T-helper 2 cell treated with Interferon-gamma antibody and Interleukin-4, amounts not matched to agents 100 ng/mL and 5 ng/mL, for 36 hours (primary cell): ENCODE data around the gene FAM193A. TPM values are rescaled to one million over a fixed set of nuclear protein-coding genes. Genes with fewer than 3 reads are reported as not detected.
"Not testable (repeated sequence)": the region's sequence is repeated elsewhere in the genome, so short reads cannot be mapped to it uniquely, and the experiment has no call there.

Experiments
- intact Hi-C: fragments of 100-400 bp; cut with micrococcal nuclease; formaldehyde crosslinking; loops from one replicate; pipeline ENCODE4 v1.15.1; 2023
- total RNA-seq: library from RNA; stranded (reverse); gene quantifications from 2 replicates; pipeline ENCODE4 v1.2.3, GENCODE V29; 2022

FAM193A gene
- total RNA-seq, 1 donor from 2014 or later: 33.1 TPM

DNA sequence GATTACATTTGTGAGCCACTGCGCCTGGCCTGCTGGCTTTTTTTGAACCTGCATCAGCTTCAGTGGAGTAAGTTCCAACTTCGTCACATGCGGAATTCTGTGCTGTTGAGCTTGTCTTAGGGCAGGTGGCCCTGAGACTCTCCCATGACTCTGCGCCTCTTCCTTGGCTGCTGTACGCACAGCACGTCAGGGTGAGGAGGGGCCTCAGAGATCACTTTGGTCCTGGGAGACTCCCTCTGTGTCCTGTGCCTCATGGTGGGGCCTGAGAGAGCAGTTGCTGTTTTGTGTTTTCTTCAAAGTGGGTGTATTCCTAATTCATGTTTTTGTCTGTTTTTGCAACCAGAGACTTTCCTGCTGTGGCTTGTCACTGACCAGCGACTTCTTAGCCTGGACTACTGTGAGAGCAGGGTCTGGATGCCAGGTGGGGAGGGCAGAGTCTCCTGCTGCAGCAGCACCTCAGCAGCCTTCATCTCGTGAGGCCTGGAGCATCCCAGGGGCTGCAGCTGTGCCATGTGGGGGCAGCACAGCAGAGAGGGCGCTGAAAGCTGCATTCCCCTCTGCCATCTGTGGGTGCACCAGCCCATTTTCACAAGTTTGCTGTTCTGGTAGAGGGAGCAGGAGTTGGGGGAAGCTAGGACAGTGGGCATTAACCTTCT, 111.8 kb downstream of the FAM193A start:
- intact Hi-C loops: no loop called here

DNA sequence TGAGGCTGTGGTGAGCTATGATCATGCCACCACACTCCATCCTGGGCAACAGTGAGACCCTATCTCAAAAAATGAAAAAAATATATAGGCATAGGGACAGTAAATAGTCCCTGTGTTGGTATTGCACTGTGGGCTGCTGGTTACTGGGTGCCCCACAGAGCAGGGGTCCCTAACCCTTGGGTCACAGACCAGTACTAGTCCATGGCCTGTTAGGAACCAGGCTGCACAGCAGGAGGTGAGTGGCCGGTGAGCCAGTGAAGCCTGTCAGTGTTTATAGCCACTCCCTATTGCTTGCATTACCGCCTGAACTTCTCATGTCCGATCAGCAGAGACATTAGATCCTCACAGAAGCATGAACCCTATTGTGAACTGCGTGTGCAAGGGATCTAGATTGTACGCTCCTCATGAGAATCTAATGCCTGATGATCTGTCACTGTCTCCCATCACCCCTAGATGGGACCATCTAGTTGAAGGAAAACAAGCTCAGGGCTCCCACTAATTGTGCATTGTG, 113.2 kb downstream of the FAM193A start:
- intact Hi-C loops: no loop called here

DNA sequence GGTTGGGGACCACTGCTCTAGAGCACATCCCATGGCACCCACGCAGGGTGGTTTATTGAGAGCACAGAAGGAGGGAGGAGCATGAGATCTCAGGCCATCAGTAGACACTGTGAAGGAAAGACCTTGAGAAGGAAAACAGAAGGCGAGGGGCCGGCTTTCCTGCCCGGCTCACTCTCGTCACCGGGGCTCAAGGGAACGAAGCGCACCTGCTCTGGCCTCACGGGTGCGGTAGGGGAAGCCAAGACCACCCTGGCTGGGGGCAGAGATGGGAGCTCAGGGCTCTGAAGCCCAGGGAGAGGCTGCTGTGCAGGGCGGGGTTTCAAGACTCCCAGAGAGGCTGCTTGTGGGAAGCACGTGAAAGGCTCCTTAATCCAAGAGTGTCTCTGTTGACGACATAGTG, 113.8 kb downstream of the FAM193A start:
- intact Hi-C loops: no loop called here

DNA sequence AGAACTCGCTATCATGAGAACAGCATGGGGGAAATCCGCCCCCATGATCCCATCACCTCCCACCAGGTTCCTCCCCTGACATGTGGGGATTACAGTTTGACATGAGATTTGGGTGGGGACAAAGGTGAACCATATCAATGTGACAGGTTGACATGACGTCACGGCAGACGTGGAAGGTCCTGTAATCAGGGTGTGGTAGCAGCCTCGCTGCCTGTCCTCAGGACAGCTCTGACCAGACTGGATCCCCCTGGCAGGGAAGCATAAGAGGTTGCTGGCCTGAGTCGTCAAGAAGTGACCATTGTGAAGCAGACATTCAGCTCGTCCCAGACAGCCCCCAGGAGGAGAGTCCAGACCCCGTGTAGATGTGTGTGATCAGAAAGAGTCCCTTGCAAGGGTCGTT, 115.1 kb downstream of the FAM193A start:
- intact Hi-C loops: no loop called here

DNA sequence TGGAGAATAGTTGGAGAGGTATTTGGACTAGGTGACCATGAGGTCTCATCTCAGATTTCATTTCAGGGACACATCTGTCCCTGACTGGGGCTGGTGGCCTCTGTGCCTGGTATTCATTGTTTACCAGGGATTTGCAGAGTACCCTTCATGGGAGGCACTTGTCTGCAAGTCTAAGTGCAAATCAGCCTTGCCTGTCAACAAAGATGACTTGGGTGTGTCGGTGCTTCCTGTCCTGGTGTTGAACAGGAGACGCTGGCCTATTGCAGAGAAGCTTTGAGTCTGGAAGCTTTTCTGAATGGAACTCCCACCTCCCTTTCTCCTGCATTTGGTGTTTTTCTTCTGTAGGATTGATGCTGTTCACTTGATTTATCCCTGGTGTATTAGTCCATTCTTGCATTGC, 115.6 kb downstream of the FAM193A start:
- intact Hi-C loops: no loop called here

DNA sequence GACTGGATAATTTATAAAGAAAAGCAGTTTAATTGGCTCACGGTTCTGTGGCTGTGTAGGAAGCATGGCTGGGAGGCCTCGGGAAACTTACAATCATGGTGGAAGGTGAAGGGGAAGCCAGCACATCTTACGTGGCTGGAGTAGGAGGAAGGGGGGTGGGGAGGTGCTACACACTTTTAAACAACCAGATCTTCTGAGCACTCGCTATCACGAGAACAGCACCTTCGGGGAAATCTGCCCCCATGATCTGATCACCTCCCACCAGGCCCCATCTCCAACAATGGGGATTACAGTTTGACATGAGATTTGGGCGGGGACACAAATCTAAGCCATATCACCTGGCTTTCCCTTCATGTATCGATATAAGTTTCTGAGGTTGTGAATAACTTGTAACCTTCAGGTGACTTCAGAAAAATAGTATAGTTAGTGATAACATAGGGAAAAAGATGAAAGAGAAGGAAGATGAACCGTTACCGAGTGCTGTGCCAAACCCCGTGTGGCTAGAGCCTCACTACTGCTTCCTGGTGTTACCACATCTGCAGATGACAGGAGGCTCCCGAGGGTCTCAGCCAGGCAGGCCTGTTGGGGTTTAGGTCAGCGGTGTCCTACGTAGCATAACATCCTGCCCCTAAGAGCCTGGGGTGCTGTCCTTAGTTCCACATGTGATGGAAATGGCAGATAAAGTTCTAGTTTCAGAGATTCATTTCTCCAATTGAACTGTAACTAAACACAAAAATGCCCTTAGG, 116.1 kb downstream of the FAM193A start:
- intact Hi-C loops: no loop called here

DNA sequence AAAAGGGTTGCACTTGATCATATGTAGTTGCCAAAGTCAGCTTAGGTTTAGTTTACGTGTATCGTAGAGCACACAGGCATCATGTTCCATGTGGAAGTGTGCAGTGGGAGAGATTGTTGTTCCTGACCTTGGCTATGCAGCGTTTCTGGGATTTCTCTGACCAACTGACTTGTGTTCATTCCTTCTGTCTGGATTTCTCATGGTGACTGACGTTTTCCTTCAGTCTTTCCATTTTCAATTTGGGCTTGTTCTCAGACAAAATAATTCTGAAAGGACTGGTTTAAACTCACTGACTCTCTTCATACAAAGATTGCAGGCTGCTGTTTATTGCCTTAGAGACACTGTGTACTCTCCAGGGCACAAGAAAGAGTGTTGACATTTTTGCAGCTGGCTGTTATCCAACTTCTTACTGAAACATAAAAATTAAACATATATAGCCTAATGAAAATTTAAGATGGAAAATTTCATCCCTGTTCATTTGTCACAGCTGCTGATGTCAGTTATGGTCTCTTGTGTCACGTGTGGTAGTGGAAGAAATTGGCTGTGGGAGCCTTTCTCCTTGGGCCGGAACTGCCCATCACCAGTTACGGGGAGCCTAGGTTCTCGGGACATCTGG, 124.3 kb downstream of the FAM193A start:
- intact Hi-C loops: no loop called here

DNA sequence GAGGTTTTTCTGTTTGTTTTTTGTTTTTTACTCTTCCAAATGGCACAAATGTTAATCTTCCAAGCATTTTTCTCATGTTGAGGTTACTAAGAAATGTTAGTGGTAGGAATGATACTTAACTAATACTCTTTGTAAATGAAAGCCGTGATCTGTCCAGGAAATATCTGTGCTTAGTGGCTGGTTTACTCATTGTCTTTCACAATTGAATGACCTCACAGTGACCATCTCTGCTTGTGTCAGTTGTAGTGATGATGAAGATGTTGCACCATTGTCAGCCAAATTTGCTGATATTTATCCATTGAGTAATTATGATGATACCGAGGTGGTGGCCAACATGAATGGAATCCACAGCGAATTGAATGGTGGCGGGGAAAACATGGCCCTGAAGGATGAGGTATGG, 126.2 kb downstream of the FAM193A start:
- intact Hi-C loops: no loop called here

DNA sequence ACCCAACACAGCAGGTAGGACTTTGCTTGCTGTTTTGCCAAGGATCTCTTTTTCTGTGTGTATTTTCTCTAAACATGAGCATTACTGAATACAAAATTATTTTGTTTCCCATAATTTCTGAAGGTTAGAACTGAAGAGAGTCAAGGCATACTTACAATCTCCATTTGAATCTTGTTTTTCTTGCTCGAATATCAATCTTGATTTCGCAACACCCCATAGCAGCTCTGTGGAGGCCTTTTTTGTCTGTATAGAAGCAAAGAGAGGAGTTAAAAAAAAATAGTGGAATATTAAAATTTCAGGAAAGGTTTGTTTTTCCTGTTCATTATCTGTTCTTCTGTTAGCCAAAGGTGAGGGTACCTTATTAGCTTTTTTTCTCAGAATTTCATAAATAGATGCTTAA, 126.8 kb downstream of the FAM193A start:
- intact Hi-C loops: no loop called here

DNA sequence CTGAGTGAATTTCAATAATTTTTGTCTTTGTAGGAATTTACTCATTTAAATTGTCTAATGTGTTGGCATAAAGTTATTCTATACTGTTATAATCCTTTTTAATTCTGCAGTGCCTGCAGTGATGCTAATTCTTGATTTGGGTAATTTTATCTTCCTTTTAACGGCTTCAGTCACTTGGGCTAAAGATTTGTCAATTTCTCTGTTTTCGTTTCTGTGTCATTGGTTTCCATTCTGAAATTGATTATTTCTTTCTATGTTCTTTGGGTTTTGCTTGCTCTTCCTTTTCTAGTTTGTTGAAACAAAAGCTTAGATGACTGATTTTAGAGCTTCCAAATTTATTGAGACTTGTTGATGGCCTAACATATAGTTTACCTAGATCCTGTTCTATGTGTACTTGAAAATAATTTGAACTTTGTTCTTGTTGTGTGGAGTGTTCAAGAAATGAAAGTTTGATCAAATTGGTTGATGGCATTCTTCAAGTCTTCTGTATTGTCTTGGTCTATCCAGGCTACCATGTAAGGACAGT, 130.3 kb downstream of the FAM193A start:
- intact Hi-C loops: loop anchor here (5.0 kb wide), 1 partner anchor 129 kb away; the partner anchor contains the start of gene FAM193A

DNA sequence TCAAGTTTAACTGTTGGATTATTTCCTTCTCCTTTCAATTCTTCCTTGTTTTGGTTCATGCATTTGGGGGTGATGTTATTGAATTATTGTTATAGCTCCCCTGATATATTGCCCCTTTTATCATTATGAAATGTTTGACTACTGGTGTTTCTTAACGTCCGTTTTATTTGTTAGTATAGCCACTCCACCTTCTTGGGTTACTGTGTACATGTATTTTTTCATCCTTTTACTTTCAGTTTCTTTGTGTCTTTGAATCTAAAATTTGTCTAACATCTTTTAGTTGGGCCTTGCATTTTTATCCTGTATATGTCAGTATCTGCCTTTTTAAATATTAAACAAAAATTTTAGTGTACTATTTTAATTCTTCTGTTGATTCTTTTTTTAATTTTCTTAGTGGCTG, 131.0 kb downstream of the FAM193A start:
- intact Hi-C loops: loop anchor here (5.0 kb wide), 1 partner anchor 130 kb away; the partner anchor contains the start of gene FAM193A

DNA sequence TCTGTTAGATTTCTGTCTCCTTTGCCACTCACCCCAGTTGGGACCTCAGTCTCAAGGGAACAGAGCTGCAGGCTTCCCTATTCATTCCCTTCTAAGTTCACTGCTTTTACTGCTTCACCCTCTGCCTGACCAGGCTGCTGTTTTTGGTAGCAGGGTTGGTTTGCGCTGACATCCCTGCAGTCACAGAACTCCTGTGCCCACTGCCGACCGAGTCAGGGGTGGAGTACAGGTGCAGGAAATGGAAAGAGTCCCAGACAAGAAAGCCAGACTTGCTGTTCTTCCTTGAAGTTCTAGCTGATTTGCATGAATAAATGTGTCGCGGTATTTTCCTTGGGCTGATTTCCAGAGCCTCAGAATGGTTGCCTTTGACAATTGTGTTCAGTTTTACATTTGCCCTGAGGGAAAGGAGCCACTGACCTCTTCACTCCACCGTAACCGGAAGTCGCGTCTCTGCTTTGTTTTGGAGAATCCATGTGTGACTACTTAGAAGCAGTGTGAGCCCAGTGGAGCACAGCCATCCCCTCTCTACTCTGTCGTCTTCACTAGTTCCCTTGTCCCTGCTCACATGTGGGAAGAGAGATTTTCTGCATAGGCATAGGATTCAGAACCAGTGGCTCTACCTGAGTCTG, 134.9 kb downstream of the FAM193A start:
- intact Hi-C loops: no loop called here

DNA sequence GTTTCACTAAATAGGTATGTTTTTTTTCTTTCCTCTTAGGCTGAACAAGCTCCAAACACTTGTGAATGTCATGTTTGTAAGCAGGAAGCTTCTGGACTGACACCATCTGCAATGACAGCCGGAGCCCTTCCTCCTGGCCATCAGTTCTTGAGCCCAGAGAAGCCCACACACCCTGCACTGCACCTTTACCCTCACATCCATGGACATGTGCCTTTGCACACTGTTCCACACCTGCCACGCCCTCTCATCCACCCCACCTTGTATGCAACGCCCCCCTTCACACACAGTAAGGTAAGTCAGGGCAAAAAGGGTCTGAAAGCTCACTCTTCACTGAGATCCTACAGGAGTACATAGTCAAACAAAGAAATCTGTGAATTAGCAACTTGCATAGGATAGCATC, 135.6 kb downstream of the FAM193A start:
- intact Hi-C loops: no loop called here

DNA sequence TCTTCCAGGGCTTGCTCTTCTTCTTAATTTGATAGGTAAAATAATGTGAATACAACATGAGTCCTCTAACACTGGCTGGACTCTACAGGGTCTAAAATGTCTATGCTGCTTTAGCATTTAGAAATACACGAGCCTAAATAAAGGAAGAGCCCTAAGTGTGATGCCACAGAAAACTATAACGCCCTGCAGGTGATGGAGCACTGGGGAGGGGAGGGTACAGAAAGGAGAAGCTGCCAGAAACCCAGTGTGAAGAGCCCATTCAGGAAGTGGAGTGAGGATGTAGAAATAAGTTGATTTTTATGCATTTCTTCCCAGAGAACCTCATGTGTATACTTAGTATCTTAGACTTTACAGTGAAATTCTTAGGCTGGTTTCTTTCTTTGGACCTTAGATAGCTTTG, 136.3 kb downstream of the FAM193A start:
- intact Hi-C loops: no loop called here

DNA sequence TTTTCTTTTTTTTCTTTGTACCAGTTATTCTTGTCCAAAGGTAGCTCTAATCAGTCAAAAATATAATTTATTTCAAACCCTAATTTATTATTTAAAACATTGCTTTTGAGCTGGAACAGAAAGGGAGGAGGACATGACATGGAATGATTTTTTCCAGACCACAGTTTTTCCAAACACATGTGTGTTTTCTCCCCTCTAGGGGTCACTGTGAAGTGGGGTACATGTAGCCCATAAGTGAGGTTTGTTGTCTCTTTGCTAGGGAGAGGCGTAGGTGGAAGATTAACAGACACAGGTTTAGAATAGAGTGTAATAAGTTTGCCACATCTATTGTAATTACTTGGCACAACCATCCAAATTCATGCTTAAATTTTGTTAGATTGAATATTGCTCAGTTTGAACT, 136.7 kb downstream of the FAM193A start:
- intact Hi-C loops: no loop called here

DNA sequence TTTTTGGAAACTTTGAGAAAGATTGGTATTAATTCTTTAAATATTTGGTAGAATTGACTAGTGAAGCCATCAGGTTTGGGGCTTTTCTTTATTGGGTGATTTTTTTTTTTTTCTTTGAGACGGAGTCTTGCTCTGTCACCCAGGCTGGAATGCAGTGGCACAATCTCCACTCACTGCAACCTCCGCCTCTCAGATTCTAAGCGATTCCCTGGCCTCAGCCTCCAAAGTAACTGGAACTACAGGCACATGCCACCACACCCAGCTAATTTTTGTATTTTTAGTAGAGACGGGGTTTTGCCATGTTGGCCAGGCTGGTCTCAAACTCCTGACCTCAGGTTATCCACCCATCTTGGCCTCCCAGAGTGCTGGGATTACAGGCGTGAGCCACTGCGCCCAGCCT, 143.3 kb downstream of the FAM193A start:
- intact Hi-C loops: not testable (repeated sequence)

DNA sequence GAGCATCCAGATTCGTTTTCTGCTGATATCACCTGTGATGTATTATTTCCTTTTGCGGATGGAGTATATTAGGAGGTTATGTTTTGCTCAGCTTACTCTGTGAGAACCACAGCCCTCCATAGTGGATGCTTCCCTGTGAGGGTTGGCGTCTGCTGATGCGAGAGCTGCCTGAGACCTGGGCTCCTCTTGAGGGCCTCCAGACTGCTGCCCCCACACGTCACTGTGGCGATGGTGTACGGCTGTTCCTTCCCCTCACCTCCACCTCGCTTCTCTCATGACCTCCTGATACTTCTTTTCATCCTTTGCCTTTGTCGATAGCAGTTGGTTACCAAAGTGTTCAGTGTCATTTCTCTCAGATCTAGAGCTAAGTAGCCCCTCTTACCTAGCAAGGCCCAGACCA, 148.0 kb downstream of the FAM193A start:
- intact Hi-C loops: no loop called here

DNA sequence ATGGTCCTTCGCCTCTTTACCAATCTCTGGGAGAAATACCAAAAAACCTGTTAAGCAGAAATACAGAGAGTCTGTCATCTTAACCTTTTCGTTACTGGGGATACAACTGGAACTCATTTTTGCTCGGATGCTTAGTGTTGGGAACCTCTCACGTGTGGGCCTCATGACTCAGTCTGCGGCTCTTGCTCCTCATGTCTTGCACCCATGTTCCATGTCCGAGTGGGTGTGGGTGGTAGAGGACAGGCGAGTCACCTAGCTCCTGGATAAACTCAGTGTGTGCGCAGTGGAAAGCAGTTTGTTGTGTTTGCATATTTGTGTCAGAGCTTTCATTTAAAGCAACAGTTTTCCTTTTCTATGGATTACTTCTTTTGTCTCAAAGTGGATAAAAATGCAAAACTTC, 149.1 kb downstream of the FAM193A start:
- intact Hi-C loops: no loop called here

DNA sequence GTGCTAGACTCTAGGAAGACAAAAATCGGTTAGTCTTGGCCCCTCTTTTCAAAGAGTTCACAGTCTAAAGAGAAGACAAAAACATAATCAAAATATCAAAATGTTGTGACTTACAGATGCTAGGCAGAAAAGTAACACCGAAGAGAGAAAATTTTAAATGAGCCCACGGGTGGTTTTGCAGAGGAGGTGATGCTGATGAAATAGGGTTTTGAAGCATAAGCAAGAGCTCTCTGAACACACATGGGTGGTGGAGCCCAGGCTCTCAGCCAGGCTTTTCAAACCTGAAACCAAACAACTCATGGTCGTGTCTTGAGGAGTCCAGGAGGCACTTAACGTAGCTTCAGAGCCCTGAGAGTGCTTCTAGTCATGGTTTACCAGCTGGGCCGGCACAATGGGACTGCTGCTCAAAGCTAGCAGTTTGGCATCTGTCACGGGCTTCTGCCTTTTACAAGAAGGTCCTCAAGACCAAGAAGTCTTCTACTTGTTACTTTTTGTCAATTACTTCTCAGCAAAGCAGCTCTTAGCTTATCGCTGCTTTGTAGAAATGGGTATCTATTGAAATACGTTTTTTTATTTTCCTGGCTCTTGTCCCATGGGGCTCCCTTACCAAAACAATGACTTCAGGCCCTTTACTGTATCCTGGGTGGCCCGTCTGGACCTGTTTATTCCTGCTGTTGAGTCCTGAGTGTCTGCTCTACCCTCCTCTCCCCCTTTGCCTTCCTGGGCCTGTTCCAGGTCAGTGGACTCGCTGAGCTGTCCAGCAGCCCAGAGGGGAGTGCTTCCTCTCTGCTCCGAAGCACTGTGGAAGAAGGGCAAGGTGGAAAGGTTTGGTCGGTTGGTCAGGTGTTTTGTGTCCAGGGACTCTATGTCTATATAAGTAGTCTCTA, 150.2 kb downstream of the FAM193A start:
- intact Hi-C loops: no loop called here

DNA sequence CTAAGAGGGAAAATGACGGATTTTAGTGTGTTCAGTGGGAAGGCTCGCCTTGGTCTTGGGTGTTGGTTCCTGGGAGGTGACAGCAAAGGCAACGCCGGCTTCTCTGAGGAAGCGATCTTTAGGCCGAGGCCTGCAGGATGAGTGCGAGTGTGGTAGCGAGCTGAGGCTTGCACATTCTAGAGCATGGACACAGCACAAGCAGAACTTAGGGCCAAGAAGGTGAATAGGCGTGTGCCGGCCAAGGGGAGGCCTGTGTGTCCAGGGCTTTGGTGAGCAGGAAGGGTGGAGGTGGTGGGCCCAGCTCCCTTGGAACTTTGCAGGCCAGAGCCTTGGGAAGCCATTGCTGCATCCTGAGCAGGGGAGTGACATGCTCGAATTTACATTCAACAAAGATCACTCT, 151.8 kb downstream of the FAM193A start:
- intact Hi-C loops: no loop called here

DNA sequence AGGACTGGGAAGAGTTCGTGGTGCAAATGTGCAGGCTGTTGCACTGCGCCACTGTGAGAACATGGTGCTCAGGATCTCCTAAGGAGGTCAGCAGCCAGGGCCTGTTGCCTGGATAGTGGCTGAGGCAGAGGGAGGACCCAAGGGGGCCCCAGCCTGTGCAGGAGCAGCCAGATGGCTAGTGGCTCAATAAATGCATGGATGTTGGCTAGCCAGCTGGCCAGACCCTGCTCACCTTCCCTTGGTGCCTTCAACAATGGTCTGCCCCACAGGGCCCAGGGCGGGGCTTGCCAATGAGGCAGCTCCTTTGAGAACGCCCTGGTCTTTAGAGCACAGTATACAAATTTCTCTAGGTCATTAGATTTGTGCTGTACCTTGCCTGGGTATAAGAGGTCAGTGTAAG, 152.2 kb downstream of the FAM193A start:
- intact Hi-C loops: no loop called here
